ACHN (cell line): ENCODE results near the gene DAZL.
"Not testable (repeated sequence)": the region's sequence is repeated elsewhere in the genome, so short reads cannot be mapped to it uniquely, and the experiment has no call there.

ENCODE experiments used
- DNase-seq: peaks from one replicate; pipeline ENCODE4 v3.0.0-alpha.2; 2015
- in situ Hi-C: cut with HindIII; loops from 2 replicates; pipeline ENCODE4 v1.10.0; 2017; ENCODE audit warnings: low sequenced_read_pairs, low pct_ligation_motif_present, low pct_unique_long_range_greater_than_20kb

Gene DAZL

GRCh38 chr3:16604887-16605602 is at the start of gene DAZL:
Gene DAZL, minus strand, starts transcription at chr3:16605423. Its CDS starts 218 bp downstream, at chr3:16605205.
- DNase-seq, result no peak
- in situ Hi-C loops, result no loop called here

GRCh38 chr3:16654976-16655375 is 49.8 kb upstream of the DAZL start:
- in situ Hi-C loops, result no loop called here
- no peak for DNase-seq

- DNase-seq, result no peak
- in situ Hi-C loops, result no loop called here
These were observed 48.5 kb upstream of the DAZL start for GRCh38 chr3:16653712-16654111.

- in situ Hi-C loops, result no loop called here
These were observed 42.4 kb upstream of the DAZL start for GRCh38 chr3:16647668-16648067.

GRCh38 chr3:16639806-16640205 is 34.6 kb upstream of the DAZL start:
- in situ Hi-C loops, result no loop called here
- no peak for DNase-seq

More at GRCh38 chr3:16647668-16648067, 42.4 kb upstream of the DAZL start:
- DNase-seq, result no peak

DNA sequence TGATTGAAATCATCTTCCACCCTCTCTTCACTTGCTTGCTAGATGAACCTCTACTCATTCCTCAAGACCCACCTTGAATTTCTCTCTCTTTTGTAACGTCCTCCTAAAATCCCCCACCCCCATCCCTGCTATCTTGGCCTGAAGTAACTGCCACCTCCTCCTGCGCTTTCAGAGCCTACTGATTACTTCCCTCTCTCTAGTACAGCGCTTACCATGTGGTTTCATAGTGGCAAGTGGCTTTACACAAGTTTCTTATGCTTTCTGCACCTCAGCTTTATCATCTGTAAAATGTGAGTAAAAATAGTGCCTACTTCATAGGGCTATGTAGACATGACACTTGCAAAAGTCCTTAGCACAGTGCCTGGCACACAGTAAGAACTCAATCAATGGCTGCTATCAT is 28.7 kb upstream of the DAZL start:
- no peak for DNase-seq
- in situ Hi-C loops, result no loop called here

DNA sequence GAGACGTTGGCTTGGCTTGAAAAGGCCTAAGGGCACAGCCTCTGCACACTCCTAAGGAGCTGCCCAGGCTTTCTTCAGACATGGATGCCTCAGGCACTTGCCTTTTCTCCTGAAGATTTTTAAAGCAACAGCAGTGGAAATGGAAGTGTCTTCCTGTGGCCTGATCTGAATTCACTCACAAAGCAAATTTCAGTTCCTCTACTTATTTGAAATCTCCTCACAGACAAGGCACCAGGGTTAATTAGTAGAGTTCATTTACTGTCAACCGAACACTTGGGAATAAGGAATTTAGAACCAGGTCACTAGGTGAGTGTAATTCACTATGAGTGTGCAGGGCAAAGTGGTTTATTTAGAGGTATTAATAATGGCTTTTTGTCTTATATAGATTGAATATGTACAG is 27.2 kb upstream of the DAZL start:
- DNase-seq, result no peak
- in situ Hi-C loops, result no loop called here

DNA sequence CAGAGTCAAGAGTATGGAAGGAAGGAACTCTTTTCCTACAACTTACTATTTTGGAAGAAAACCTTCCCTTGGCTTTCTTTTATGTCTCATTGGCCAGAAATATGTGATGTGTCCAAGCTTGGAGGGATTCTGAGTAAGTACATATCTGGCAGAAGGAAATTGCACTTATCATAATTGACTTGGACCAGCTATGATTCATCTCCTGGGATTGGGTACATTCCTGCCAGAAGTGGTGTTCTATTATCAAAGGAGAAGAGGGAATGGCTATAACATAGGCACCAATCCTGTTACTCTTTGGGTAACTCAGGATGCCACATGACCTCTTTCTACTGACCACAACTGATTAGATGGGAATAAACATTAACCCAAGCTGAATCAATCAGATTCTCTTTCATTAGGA is 13.5 kb upstream of the DAZL start:
- in situ Hi-C loops, result no loop called here
- no peak for DNase-seq

DNA sequence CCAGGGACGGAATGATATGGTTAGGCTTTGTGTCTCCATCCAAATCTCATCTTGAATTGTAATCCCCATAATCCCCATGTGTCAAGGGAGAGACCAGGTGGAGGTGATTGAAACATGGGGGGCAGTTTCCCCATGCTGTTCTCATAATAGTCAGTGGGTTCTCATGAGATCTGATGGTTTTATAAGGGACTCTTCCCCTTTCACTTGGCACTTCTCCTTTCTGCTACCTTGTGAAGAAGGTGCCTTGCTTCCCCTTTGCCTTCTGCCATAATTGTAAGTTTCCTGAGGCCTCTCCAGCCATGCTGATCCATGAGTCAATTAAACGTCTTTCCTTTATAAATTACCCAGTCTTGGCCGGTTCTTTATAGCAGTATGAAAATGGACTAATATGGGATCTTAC is 11.9 kb upstream of the DAZL start:
- DNase-seq, in situ Hi-C loops: not testable (repeated sequence)

GRCh38 chr3:16616083-16616482 is 10.9 kb upstream of the DAZL start:
- no peak for DNase-seq
- in situ Hi-C loops, result no loop called here

GRCh38 chr3:16614033-16615031 is 9.1 kb upstream of the DAZL start:
- in situ Hi-C loops, result no loop called here
- no peak for DNase-seq

GRCh38 chr3:16609927-16610580 is 4.8 kb upstream of the DAZL start:
- no peak for DNase-seq
- in situ Hi-C loops, result no loop called here

GRCh38 chr3:16608816-16609215 is 3.6 kb upstream of the DAZL start:
- no peak for DNase-seq
- in situ Hi-C loops, result no loop called here

- in situ Hi-C loops, result no loop called here
- DNase-seq, result no peak
These were observed 2.5 kb upstream of the DAZL start for GRCh38 chr3:16607718-16608117.

DNA sequence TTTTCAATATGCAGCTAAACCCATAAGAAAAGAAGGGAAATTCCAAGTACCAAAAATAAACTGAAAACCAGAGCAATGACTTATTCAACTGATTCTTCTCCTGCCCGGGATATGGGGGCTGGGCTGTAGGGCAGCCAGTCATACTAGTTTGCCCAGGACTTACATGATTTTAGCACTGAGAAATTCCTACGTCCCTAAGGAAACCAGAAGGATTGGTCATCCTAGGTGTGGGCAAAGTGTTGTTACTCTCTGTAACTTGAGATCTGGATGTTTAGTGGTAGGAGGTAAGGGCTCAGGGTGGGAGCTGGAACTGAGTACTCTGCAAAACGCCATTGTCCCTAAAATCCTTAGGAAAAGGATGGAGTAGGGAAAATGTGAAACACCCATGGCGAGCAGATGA is 1.2 kb upstream of the DAZL start:
- no peak for DNase-seq
- in situ Hi-C loops, result no loop called here

DNA sequence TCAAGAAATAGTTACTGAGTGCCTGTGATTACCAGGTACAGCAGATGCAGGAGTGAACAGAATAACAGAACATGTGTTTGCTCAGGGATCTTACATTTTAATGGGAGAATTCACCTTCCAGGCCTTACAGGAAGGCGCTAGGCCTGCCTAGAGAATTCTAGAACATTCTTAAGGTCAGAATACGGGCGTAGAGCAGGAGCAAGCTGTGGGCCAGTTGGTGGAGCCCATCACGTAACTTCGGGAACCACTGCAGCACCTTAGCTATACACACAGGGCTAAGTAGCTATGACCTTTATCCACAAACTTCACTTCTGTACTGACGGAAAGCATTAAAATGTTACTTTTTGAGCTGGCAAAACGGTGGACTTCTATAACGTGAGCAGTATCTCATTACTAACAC is 743 bp upstream of the DAZL start:
- DNase-seq, result no peak
- in situ Hi-C loops, result no loop called here

- in situ Hi-C loops, result no loop called here
- DNase-seq, result no peak
These were observed 790 bp downstream of the DAZL start for GRCh38 chr3:16604433-16604832.

GRCh38 chr3:16601537-16602005 is 3.7 kb downstream of the DAZL start:
- in situ Hi-C loops, result no loop called here
- DNase-seq, result no peak
